KG1 (cell line): ENCODE data around the gene BEST1.
"Not testable (repeated sequence)": the region's sequence is repeated elsewhere in the genome, so short reads cannot be mapped to it uniquely, and the experiment has no call there.

Source experiments
- DNase-seq: peaks from one replicate; lab custom pipeline; 2025; lab: John Stamatoyannopoulos, UW

BEST1 gene

DNA sequence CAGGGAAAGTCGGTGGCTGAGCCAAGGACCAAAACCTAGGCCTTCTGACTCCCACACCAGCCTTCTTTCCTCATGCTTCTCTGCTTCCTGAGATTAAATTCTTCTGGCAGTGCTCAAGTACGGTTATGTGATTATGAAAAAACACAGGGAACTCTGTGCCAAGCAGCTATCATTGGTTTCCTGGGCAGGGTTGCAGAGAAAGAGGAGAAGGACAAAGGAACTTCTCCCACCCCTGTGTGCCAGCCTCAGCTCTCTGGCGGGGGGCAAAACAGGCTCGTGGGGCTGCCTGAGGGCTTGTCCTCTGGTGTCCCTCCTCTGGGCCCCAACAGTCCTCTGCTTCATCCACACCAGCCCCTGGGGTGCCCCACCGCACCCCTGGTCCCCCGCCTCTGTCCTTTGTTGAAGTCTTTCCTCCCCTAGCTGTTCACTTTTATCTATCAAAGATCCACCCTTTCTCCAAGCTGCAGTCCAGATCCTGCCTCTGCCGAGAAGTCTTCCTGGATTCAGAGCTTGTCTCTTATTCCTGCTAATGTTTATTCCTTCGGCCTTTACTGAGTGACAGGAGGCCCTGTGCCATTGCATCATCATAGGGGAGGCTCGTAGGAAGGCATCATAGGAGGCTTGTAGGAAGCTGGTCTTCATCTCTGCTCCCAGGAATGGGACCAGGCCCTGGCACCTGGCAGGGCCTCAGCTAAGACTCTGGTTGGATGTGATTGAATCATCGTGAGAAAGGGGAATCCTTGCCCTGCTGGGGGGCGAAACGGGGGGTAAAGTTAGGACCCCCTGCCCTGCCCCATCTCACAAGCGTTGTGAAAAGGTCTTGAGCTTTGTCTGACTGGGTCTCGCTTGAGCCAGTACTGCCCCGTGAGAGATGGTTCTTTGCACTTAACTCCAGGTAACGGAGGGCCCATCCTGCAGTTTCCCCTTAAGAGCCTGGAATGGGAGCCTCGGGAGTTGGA is 28.8 kb downstream of the BEST1 start:
- DNase-seq: no peak

DNA sequence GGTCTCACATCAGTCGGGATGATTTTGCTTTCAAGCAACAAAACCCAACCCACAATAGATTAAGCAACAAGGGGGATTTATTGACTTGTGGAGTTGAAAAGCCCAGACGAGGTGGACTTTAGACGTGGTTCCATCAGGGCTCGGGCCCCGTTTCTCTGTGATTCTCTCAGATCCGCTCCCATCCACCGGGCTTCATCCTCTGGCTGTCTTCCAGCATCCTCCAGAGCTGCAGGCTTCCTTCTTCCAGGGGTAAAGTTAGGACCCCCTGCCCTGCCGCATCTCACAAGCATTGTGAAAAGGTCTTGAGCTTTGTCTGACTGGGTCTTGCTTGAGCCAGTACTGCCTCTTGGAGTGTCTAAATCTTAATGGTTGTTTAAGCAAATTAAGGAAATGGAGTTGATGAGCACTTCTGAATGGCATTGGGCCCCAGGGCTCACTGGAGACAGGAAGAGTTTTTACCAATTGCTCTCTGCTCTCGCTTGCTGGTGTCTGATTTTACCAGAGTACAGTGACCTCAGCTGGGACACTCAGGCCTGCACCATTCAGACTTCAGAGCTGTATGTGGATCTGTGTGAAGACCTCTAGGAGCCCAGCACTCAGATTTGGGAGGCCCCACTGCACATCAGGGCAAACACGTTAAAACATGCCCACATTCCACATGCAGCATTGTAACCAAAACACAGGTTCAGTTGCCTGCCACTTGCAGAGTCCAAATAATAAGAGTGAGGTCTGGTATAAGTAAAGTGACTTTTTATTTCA is 30.8 kb downstream of the BEST1 start:
- DNase-seq: no peak

DNA sequence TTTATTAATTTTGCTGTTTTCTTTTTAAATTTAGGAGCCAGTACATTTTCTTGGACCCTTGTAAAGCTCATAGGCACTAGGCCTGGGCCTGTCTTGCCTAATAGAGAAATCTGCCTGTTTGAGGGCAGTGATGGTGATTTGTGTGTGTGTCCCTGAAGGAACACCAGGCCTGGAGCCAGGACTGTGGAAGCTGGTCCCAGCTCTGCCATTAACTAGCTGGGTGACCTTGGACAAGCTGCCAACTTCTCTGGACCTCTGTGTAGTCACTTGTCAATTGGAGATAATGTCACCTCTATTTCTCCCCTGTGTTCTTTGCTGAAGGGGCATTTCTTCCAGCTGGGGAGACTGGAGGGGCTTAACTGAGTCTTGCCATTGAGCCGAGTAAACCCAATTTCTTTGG is 33.3 kb downstream of the BEST1 start:
- DNase-seq: no peak

DNA sequence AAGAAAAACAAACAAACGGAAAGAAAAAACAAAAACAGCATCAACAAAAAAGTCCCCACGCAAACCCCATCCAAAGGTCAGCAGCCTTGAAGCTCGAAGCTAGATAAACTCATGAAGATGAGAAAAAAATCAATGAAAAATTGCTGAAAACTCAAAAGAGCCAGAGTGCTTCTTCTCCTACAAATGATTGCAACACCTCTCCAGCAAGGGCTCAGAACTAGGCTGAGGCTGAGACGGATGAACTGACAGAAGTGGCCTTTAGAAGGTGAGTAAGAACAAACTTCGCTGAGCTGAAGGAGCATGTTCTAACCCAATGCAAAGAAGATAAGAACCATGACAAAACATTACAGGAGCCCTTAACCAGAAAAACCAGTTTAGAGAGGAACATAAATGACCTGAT is 35.7 kb downstream of the BEST1 start:
- no peak for DNase-seq

DNA sequence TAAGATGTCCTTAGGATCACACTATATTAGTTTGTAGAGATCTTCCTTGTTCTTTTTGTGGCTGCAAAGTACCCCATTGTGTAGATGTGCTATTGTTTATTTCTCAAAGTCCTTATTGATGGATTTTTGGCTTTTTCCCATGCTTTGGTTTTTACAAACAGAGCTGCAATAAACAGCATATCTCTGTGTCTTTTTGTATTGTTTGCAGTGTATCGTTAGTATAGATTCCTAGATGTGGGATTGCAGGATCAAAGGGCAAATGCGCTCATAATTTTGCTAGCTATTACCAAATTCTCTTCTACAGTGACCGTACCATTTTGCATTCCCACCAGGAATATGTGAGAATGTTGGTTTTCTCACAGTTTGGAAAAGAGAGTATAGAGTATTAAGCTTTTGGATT is 44.8 kb downstream of the BEST1 start:
- no peak for DNase-seq

DNA sequence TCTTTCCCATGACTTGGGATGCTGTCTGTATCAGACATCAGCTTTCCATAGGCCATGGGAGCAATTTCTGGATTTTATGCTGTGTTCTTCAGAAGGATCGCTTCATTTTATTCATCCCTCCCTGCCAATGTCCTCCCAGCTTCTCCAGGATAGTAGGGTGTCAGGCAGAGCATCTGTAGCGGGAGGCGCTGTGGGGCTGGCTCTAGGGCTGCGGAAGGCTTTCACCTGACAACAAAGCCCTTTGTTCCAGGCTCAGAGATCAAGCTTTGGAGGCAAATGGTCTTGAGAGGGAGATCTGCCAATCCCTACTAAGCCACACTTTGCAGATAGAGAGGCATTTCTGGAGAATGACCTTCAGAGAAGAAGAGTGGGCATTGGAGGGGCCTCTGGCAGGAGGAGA is 46.8 kb downstream of the BEST1 start:
- no peak for DNase-seq

DNA sequence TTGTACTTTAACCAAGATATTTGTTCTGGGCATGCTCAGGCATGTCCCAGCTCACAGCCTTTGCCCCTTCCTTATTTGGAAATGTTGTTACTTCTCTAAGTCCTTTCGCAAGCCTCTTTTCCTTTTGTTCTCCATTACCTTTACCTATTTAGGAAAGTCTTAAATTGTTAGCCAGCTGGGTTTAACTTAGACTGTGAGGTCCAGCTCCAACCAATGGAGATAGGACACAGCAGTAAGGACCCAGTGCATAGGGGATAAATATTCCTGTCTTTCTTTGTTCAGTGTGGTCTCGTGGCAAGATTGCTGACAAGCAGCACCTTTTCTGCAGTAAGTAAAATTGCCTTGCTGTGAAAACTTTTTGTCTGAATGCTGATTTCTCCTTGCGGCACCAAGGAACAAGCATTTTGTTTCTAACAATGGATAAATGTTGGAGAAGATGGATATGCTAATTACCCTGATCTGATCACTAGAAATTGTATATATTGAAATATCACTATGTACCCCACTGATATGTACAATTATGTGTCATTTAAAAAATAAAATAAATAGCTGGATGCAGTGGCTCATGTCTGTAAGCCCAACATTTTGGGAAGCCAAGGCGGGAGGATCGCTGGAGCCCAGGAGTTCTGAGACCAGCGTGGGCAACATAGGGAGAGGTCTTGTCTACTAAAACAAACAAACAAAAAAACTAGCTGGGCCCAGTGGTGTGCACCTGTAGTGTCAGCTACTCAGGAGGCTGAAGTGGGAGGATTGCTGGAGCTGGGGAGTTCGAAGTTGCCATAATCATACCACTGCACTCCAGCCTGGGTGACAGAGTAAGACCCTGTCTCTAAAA is 49.2 kb downstream of the BEST1 start:
- DNase-seq: no peak

DNA sequence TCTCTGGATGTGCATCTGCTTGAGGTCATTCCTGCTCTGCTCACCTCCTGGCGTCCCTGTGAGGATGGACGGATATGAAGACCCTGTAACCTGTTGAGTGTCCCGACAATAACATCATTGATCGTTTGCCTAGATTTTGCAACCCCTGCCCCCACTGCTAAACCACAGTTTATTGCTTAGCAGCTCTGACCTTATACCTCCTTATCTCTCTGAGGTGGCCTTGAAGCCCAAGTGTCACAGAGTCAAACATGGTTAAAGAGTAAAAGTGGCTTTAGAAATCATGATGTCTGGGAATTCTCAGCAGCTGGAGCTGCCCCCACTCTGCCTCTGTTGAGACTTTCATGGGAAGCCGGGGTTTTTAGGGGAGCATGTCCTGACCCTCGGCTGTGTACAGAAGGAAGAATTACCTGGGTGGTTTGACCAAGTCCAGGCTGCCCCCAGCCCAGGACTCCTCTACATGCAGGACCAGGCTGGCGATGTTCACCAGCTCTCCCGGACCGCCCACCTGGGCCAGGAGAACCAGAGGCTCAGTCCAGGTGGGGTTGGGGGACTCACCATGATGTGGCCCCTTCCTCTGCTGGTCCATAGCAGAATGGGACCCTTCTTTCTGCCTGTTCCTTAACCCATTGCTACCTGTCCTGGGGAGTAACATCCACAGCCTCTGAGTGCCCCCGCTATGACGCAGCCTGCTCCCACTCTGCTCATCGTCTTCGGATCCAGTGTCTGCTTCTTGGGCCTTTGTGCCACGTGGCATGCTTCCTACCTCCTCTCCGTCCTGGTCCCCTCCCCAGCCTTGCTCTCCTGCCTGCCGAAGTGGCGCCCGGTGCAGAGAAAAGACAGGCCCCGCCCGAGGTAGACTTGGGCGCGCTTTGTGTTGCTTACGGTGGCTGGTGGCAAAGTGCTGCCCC is 50.6 kb downstream of the BEST1 start:
- DNase-seq: no peak

DNA sequence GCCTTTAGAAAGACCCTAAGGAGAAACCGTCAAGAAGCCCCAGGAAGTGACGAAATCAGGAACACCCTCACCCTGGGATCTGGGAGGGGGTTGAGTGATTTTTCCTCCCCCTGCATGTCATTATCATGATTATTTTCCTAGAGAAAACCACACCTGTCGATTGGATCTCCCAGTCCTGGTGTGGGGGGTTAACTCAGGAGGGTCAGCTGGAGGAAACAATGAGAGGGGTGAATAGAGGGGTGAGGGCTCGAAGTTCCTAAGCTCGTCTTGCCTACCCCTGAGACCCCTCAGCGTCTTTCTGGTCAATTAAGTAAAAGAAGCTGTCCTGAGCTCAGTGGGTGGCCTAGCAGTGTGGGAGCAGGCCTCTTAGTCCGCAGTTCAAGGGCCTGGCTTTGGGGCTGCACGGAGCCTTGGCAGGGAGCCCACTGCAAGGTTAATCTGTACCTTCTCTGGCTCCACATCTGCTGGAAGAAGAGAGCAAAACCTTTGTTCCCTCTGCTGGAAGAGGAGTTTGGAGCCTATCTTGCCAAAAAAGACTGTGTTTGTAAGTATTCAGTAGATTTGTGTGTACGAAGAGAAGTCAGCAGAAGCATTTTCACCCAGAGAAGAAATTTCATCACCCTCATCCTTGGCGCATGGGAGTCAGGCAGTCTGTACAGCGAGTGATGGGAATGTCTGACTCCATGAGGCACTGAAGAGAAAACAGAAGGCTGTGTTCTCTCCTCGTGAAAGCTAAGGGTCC is 51.5 kb downstream of the BEST1 start:
- no peak for DNase-seq

DNA sequence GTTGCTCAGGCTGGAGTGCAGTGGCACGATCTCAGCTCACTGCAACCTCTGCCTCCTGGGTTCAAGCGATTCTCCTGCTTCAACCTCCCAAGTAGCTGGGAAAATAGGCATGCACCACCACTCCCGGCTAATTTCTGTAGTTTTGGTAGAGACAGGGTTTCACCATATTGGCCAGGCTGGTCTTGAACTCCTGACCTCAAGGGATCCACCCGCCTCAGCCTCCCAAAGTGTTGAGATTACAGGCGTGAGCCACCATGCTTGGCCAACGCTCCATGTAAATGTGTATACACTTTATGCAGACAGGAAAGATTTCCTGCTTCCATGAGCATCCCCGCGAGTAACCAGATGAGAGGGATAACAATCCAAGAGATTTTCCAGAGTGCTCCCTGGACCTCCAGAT is 52.1 kb downstream of the BEST1 start:
- not testable (repeated sequence) for DNase-seq

DNA sequence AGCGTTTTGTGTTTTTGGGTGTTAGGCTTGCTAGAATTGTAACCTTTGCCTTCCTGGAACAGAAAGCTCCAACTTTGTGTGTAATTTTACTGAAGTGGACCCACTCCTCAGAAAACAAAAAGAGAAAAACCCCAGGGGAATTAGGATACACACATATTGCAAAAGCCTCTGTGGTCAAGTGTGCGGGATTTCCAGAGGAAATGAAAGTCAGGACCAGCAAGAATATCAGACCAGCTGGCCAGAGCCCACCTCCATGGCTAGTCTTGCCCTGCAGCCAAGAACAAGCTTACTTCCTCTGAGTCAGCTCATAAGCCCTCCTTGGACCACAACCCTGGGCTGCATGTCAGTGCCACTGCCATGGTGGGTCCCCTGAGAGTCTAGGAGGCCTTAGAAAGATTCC is 54.3 kb downstream of the BEST1 start:
- no peak for DNase-seq

DNA sequence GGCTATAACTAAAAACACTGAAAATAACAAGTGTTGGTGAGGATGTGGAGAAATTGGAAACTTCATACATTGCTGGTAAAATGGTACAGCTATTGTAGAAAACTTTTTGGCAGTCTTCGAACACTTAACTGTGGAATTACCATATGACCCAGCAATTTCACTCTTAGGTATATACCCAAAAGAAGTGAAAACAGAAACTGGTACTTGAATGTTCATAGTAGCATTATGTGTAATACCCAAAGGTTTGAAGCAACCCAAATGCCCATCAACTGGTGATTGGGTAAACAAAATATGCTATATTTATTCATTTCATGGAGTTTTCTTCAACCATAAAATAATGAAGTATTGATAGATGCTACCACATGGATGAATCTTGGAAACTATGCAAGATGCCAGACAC is 58.0 kb downstream of the BEST1 start:
- no peak for DNase-seq

DNA sequence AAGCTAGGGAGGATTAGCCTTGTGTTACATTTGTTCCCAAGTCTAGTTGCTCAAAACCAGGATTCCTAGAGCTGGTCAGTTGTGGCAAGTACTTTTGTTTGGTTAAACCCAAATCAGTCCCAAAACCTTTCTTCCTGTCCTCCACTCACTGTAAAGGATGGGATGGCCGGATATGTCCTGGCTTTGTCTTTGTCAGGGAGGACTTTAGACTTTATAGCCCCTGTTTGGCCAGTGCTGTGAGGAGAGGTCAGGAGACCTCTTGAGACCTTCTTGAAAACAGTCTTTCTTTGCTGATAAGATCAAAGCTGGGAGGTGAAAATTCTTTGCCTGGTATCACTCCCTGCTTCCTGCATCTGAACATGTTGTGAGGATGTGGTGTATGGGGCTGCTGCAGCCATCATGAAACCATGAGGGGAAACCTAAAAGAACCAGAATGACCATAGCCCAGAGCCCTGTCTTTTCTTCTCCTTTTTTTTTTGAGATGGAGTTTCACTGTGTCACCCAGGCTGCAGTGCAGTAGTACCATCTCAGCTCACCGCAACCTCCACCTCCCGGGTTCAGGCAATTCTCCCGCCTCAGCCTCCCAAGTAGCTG is 60.9 kb downstream of the BEST1 start:
- no peak for DNase-seq

DNA sequence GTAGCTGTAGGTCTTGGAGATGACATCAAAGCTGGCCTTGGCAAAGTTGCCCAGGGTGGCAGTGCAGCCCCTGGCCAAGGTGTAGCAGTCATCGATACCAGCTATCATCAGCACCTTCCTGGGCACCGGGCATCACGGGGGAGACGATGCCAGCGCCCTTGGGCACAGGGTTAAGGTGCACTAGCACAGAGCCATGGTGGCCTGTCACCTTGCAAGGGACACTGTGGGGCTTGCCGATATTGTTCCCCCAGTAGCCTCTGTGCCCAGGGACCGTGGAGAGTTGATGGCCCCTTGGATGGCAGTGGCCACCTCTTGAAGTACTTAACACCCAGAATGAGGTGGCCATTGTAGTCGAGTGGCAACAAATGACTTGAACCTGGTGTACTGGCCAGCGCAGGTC is 61.7 kb downstream of the BEST1 start:
- no peak for DNase-seq

DNA sequence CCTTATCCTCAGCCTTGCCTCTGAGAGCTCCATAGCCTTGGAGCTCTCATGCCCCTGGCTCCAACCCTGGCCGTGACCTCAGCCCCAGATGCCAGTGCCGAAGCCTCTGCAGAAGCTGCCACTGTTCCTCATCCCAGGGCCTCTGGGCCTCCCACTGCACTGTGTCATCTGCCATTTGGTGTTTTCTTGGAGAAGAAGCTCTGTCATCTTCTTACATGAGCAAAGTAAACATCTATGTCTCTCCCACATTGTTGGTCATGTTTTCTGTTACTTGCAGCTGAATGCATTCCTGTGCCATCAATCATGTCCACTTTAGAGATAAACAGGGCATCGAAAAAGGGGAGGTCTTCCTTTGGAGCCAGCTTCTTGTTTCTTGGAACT is 62.3 kb downstream of the BEST1 start:
- DNase-seq: no peak

DNA sequence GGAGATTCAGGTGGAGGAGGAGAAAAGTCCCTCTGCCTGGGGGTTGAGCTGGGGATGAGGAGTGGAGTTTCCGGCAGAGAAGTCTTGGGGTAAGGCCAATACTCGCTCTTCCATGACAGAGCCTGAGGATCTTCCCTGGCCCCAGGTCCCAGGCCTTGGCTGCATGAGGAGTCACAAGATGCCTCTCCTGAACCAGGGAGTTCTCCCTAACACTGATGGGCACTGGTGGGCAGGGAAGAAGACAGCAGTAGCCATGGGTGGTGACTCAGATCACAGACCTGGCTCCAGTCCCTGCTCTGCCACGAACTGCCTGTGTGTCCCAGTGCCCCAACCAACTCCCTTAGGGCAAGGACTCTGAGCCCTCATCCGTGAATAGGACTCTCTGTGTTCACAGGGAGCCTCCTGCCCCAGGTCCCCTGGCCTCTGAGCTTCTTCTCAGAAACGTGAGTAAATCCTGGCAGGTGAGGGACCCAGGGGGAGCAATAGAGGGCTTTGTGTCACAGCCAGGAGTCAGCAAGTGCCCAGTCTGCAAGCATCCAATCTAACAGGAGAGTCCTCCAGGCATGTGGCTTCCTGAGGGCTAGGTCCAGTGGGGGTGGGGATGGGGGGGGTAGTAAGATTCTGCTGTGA is 62.8 kb downstream of the BEST1 start:
- DNase-seq: no peak
